MM.1S (cell line): Measurements from ENCODE around the gene SMC6.

ENCODE experiments used
- DNase-seq: peaks from one replicate; pipeline ENCODE4 v3.0.0-alpha.2; 2015
- H2AFZ ChIP-seq: fragments of 300-600 bp; sonication (generic); 2 replicates; pipeline ENCODE4 v1.6.0; 2016; ENCODE audit warnings: antibody characterized with exemption, low read length
- H3F3A ChIP-seq: fragments of 300-600 bp; sonication (generic); 2 replicates; pipeline ENCODE4 v1.6.1; 2016; ENCODE audit warnings: mild to moderate bottlenecking, antibody characterized with exemption, low read length, moderate library complexity, mixed read lengths; ENCODE audit not compliant: insufficient read depth
- H3K27ac ChIP-seq: fragments of 300-600 bp; sonication (generic); 2 replicates; pipeline ENCODE4 v1.5.1; 2016; ENCODE audit warnings: mild to moderate bottlenecking, low read length
- H3K27me3 ChIP-seq: fragments of 300-600 bp; sonication (generic); replicated peaks from 2 replicates; pipeline ENCODE4 v1.6.0; 2016; ENCODE audit warnings: low read length; ENCODE audit not compliant: insufficient read depth
- H3K36me3 ChIP-seq: fragments of 300-600 bp; sonication (generic); replicated peaks from 2 replicates; pipeline ENCODE4 v1.6.1; 2016; ENCODE audit warnings: mild to moderate bottlenecking, low read length, mixed read lengths; ENCODE audit not compliant: insufficient read depth
- H3K4me1 ChIP-seq: fragments of 300-600 bp; sonication (generic); 2 replicates; pipeline ENCODE4 v1.6.1; 2016; ENCODE audit warnings: low read length, mixed read lengths
- H3K4me2 ChIP-seq: fragments of 300-600 bp; sonication (generic); 2 replicates; pipeline ENCODE4 v1.6.0; 2016; ENCODE audit warnings: low read depth, low read length
- H3K4me3 ChIP-seq: fragments of 300-600 bp; sonication (generic); 2 replicates; pipeline ENCODE4 v1.5.1; 2016; ENCODE audit warnings: low read length, mixed read lengths
- H3K79me2 ChIP-seq: fragments of 300-600 bp; sonication (generic); 2 replicates; pipeline ENCODE4 v1.6.1; 2016; ENCODE audit warnings: mixed run types, low read length, mixed read lengths
- H3K9ac ChIP-seq: fragments of 300-600 bp; sonication (generic); 2 replicates; pipeline ENCODE4 v1.6.1; 2016; ENCODE audit warnings: low read length, mixed read lengths
- H3K9me2 ChIP-seq: fragments of 300-600 bp; sonication (generic); replicated peaks from 2 replicates; pipeline ENCODE4 v1.6.1; 2016; ENCODE audit warnings: mild to moderate bottlenecking, low read length, mixed read lengths; ENCODE audit not compliant: insufficient read depth
- H3K9me3 ChIP-seq: fragments of 300-600 bp; sonication (generic); replicated peaks from 2 replicates; pipeline ENCODE4 v1.6.1; 2016; ENCODE audit warnings: mild to moderate bottlenecking, low read length, mixed read lengths; ENCODE audit not compliant: insufficient read depth
- H4K20me1 ChIP-seq: fragments of 300-600 bp; sonication (generic); 2 replicates; pipeline ENCODE4 v1.6.1; 2016; ENCODE audit warnings: mild to moderate bottlenecking, low read length, moderate library complexity, mixed read lengths; ENCODE audit not compliant: insufficient read depth
- CTCF ChIP-seq: fragments of 300-600 bp; sonication (generic); IDR thresholded peaks from 2 replicates; pipeline ENCODE4 v1.5.1; 2016; ENCODE audit warnings: antibody characterized with exemption, low read length, mixed read lengths
- EZH2 ChIP-seq: fragments of 300-600 bp; sonication (generic); optimal IDR thresholded peaks from 2 replicates; pipeline ENCODE3; 2017; ENCODE audit warnings: low read depth, mild to moderate bottlenecking, antibody characterized with exemption, low read length, mixed read lengths
- EZH2phosphoT487 ChIP-seq: fragments of 300-600 bp; sonication (generic); IDR thresholded peaks from 2 replicates; pipeline ENCODE4 v1.6.1; 2018; ENCODE audit warnings: antibody characterized with exemption, low read length

Gene SMC6

GRCh38 chr2:17772532-17772931, 18.9 kb upstream of the SMC6 start:
- Histone ChIP-seq H3K4me1 (no peaks in the 10 kb centered on the region), H3K9me2 (no peaks in the 10 kb centered on the region), H3K27ac (no peak overlapping the region), H4K20me1 (no peaks in the 10 kb centered on the region), H3K79me2 (no peaks in the 10 kb centered on the region), H2AFZ (no peak overlapping the region), H3F3A (no peaks in the 10 kb centered on the region), H3K9me3 (no peaks in the 10 kb centered on the region), H3K4me3 (no peak overlapping the region), H3K4me2 (no peak overlapping the region), H3K27me3 (no peaks in the 10 kb centered on the region), H3K36me3 (peaks cover 3% of the 10 kb centered on the region; the same call in 1 of the 2 replicates), H3K9ac (no peak overlapping the region)
- no peak for TF ChIP-seq EZH2phosphoT487
- no peak for TF ChIP-seq EZH2
- TF ChIP-seq CTCF = no peak
- DNase-seq = no peak

- no peak overlapping the region for H3K4me2 ChIP-seq
- no peaks in the 10 kb centered on the region for H3K9me2 ChIP-seq
- no peaks in the 10 kb centered on the region for H3K27me3 ChIP-seq
- H2AFZ ChIP-seq = no peak overlapping the region
- H3K9me3 ChIP-seq = no peaks in the 10 kb centered on the region
- no peak overlapping the region for H3K9ac ChIP-seq
- DNase-seq = no peak
- H4K20me1 ChIP-seq = no peaks in the 10 kb centered on the region
- no peaks in the 10 kb centered on the region for H3F3A ChIP-seq
- TF ChIP-seq CTCF (no peak), EZH2phosphoT487 (no peak), EZH2 (no peak)
- H3K4me1 ChIP-seq = no peaks in the 10 kb centered on the region
- H3K4me3 ChIP-seq = no peak overlapping the region
- H3K27ac ChIP-seq = no peak overlapping the region
- no peaks in the 10 kb centered on the region for H3K79me2 ChIP-seq
- peaks cover 3% of the 10 kb centered on the region; the same call in 1 of the 2 replicates for H3K36me3 ChIP-seq
These were observed 18.3 kb upstream of the SMC6 start for GRCh38 chr2:17771956-17772355.

GRCh38 chr2:17768894-17769293, 15.3 kb upstream of the SMC6 start:
- Histone ChIP-seq H3F3A (no peaks in the 10 kb centered on the region), H2AFZ (no peak overlapping the region), H3K4me2 (no peak overlapping the region), H3K36me3 (peaks cover 2% of the 10 kb centered on the region; the same call in 1 of the 2 replicates), H3K27me3 (no peaks in the 10 kb centered on the region), H3K79me2 (no peaks in the 10 kb centered on the region), H4K20me1 (no peaks in the 10 kb centered on the region), H3K4me3 (no peak overlapping the region), H3K9me2 (no peaks in the 10 kb centered on the region), H3K27ac (no peak overlapping the region), H3K4me1 (no peaks in the 10 kb centered on the region), H3K9ac (no peak overlapping the region), H3K9me3 (no peaks in the 10 kb centered on the region)
- no peak for TF ChIP-seq CTCF
- TF ChIP-seq EZH2phosphoT487 = no peak
- TF ChIP-seq EZH2 = no peak
- DNase-seq = no peak
